ENCODE data around the gene CDH4.

- no peak for TF ChIP-seq CTCF (IDR thresholded peaks at IDR 0.05)
- no peak for TF ChIP-seq POLR2AphosphoS5 (IDR thresholded peaks at IDR 0.05)
Measured at GRCh38 chr20:61735503-61735785, 483.4 kb downstream of the CDH4 start.

Measured in upper lobe of left lung (tissue), 4 donors.